ENCODE data around the gene RAD23A. TPM values are rescaled to one million over a fixed set of nuclear protein-coding genes. Genes with fewer than 3 reads are reported as not detected.

Gene RAD23A
- total RNA-seq, 4 donors from 2014 or later = 138 to 218 (median 181) TPM

DNA sequence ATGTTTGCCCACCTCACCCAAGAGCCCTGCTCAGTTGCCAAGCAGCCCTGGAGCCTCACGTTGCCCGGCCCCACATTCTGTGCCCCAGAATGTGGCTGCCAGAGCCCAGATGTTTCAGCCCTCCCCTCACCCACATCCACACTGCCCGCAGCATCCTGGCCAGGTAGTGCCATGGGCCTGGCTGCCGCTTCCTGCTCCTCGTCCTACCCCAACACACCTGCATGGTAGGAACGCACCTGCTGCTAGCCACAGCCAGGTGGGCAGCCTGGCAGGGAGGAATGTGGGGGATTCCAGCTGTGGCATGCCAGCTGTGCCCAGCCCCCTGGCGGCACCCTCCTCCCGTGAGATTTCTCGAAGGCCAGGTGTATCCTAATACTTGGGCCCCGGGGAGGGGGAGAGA, 42.1 kb downstream of the RAD23A start:
- H3K4me1 ChIP-seq = peaks cover 12 to 28% (median 26%) of the 10 kb centered on the region in 4 donors
- intact Hi-C loops (cut with DNase I) = no loop called here
- 79% methylated on average over 5 of the region's 10 CpGs for WGBS
- H3K27me3 ChIP-seq = no peaks in the 10 kb centered on the region
- H3K9me3 ChIP-seq = no peaks in the 10 kb centered on the region
- TF ChIP-seq EP300 (IDR thresholded peaks at IDR 0.05) (no peak), CTCF (IDR thresholded peaks at IDR 0.05) (no peak), POLR2A (IDR thresholded peaks at IDR 0.05; ENCODE audit: low read depth) (no peak), POLR2AphosphoS5 (IDR thresholded peaks at IDR 0.05) (no peak)
- no peaks in the 10 kb centered on the region for H3K36me3 ChIP-seq
- H3K4me3 ChIP-seq = no peak overlapping the region
- H3K27ac ChIP-seq (replicated peaks in 1 of 4) = no peak overlapping the region
- no peak for DNase-seq (ENCODE audit: extremely low spot score)

DNA sequence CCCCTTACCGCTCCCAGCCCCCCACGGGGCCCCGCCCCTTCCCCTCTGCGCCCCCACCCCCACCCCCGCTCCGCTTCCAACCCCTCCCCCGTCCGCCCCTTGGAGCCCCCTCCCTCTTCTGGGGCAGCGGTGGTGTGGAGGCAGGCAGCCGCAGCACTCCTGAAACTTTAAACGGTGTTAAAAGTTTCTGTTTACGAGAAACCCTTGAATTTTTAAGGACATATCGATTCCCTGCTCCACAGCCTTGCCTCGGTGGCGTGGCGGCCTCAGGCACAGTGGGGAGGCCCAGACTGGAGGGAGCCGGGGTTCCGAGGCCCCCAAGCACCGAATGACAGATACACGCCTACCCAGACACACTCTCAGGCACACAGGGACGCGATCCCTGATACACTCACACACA, 44.8 kb downstream of the RAD23A start:
- Histone ChIP-seq H3K4me3 (no peak overlapping the region), H3K27ac (replicated peaks in 1 of 4) (no peak overlapping the region), H3K27me3 (no peaks in the 10 kb centered on the region), H3K36me3 (no peaks in the 10 kb centered on the region), H3K9me3 (no peaks in the 10 kb centered on the region), H3K4me1 (peaks cover 0 to 13% (median 11%) of the 10 kb centered on the region in 4 donors)
- no peak for DNase-seq (ENCODE audit: extremely low spot score)
- intact Hi-C loops (cut with DNase I) = no loop called here
- 62% methylated on average over 19 of the region's 22 CpGs for WGBS
- TF ChIP-seq CTCF (IDR thresholded peaks at IDR 0.05) (no peak), POLR2AphosphoS5 (IDR thresholded peaks at IDR 0.05) (no peak), POLR2A (IDR thresholded peaks at IDR 0.05; ENCODE audit: low read depth) (no peak), EP300 (IDR thresholded peaks at IDR 0.05) (no peak)

GRCh38 chr19:12990853-12991252, 45.2 kb downstream of the RAD23A start:
- intact Hi-C loops (cut with DNase I) = no loop called here
- H3K4me1 ChIP-seq = peaks cover 0 to 9% (median 7%) of the 10 kb centered on the region in 4 donors
- TF ChIP-seq CTCF (IDR thresholded peaks at IDR 0.05) (no peak), POLR2A (IDR thresholded peaks at IDR 0.05; ENCODE audit: low read depth) (no peak), EP300 (IDR thresholded peaks at IDR 0.05) (no peak), POLR2AphosphoS5 (IDR thresholded peaks at IDR 0.05) (no peak)

DNA sequence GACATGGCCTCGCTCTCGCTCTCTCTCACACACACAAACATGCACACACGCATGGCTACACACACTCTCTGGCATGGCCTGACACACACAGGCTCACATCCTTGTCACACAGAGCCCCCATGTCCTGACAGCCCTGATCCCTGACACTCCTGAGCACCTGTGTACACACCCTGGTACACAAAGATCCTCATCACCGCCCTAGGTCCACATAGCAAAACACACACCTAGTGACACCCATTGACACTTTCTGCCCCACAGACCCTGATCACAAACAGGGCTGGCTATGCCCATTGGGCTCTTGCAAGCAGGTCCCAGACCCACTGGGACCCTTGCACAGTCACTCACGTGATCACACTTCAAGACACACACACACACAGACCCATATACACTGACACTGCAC, 45.6 kb downstream of the RAD23A start:
- WGBS = 89% methylated on average over 5 of the region's 5 CpGs
- Histone ChIP-seq H3K27ac (replicated peaks in 1 of 4) (no peak overlapping the region), H3K4me3 (no peak overlapping the region), H3K36me3 (no peaks in the 10 kb centered on the region), H3K4me1 (peaks cover 0 to 8% (median 7%) of the 10 kb centered on the region in 4 donors), H3K9me3 (no peaks in the 10 kb centered on the region), H3K27me3 (no peaks in the 10 kb centered on the region)
- TF ChIP-seq POLR2A (IDR thresholded peaks at IDR 0.05; ENCODE audit: low read depth) (no peak), CTCF (IDR thresholded peaks at IDR 0.05) (no peak), EP300 (IDR thresholded peaks at IDR 0.05) (no peak), POLR2AphosphoS5 (IDR thresholded peaks at IDR 0.05) (no peak)
- DNase-seq (ENCODE audit: extremely low spot score) = no peak
- intact Hi-C loops (cut with DNase I) = no loop called here

More at GRCh38 chr19:12990853-12991252, 45.2 kb downstream of the RAD23A start:
- Histone ChIP-seq H3K27ac (replicated peaks in 1 of 4) (no peak overlapping the region), H3K27me3 (no peaks in the 10 kb centered on the region), H3K9me3 (no peaks in the 10 kb centered on the region), H3K4me3 (no peak overlapping the region), H3K36me3 (no peaks in the 10 kb centered on the region)
- 83% methylated on average over 3 of the region's 3 CpGs for WGBS
- DNase-seq (ENCODE audit: extremely low spot score) = no peak

DNA sequence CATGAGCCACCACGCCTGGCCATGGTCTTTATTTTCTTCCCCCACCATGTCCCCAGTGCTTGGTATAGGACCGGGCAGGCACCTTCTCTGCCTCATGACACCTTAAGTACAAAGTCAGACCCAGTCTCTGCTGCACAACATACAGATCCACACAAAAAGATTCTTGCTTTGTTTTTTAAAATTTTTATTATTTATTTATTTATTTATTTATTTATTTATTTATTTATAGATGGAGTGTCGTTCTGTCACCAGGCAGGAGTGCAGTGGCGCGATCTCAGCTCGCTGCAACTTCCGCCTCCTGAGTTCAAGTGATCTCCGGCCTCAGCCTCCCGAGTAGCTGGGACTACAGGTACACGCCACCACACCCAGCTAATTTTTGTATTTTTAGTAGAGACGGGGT, 47.1 kb downstream of the RAD23A start:
- Histone ChIP-seq H3K9me3 (no peaks in the 10 kb centered on the region), H3K4me3 (no peak overlapping the region), H3K27ac (replicated peaks in 1 of 4) (no peak overlapping the region), H3K4me1 (peaks cover 12 to 22% (median 20%) of the 10 kb centered on the region in 4 donors), H3K27me3 (no peaks in the 10 kb centered on the region), H3K36me3 (no peaks in the 10 kb centered on the region)
- no peak for TF ChIP-seq POLR2AphosphoS5 (IDR thresholded peaks at IDR 0.05)
- no peak for TF ChIP-seq EP300 (IDR thresholded peaks at IDR 0.05)
- intact Hi-C loops (cut with DNase I) = no loop called here
- DNase-seq (ENCODE audit: extremely low spot score) = no peak
- WGBS = 97% methylated on average over 11 of the region's 11 CpGs

All from esophagus muscularis mucosa (tissue), 4 donors.